Measurements from ENCODE around the gene UST. TPM values are rescaled to one million over a fixed set of nuclear protein-coding genes. Genes with fewer than 3 reads are reported as not detected.

UST gene
- total RNA-seq, 1 experiment from 2014 or later: 6.1 TPM

- TF ChIP-seq SRF (IDR thresholded peaks at IDR 0.05; ENCODE audit: low read depth) (no peak), TCF7L2 (IDR thresholded peaks at IDR 0.05; ENCODE audit: borderline replicate concordance, extremely low read depth, insufficient read depth, insufficient read length) (no peak), POLR2A (IDR thresholded peaks at IDR 0.05; ENCODE audit: borderline replicate concordance, extremely low read depth, insufficient read depth, insufficient read length) (no peak), CBX3 (IDR thresholded peaks at IDR 0.05; ENCODE audit: low read depth) (no peak), YY1 (IDR thresholded peaks at IDR 0.05; ENCODE audit: extremely low read depth, insufficient replicate concordance, low read depth, low read length) (no peak)
These were observed 234.7 kb downstream of the UST start (continued) for GRCh38 chr6:148981515-148981914.

DNA sequence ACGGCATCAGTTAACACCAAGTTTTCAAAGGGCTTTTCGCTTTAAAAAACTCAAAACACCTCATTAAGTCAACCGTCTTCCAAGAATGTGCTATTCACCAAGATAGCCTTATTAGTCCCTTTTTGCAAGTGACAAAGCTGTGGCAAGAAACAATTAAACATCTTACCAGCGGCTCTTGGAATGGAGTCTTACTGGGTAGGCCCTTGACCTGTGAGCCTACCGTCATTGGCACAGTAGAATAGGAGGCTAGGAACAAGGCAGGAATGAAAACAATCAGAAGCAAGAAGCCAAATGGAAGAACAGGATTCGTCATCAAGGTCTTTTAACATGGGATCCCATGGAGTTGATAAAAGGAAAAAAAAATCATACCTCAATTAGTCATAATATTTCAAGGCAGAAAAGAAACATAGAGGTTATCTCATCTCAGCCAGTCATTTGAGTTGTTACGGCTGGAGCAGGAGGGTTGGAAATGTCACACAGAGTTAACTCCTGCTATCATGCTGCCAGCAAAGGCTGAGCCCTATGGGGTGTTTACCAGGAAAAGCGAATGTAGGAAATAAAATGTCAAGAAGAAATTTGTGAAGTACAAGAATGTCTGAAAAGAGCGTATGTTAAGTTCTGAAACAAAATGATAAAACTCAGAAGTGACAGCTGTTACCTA lies 236.4 kb downstream of the UST start:
- no peak overlapping the region for H2AFZ ChIP-seq (ENCODE audit: low read depth, low read length, poor library complexity, severe bottlenecking)
- H3K9me3 ChIP-seq (ENCODE audit: control insufficient read depth in 1 of 2, insufficient read depth in 1 of 2, low read depth in 1 of 2, low read length in 2 of 2): no peaks in the 10 kb centered on the region
- no peak overlapping the region for H3K4me3 ChIP-seq (replicated peaks in 1 of 2; ENCODE audit: low read depth in 1 of 2, low read length in 2 of 2)
- no peak overlapping the region for H3K4me2 ChIP-seq (ENCODE audit: low read length)
- RAD21 ChIA-PET (ENCODE audit: low non-redundant PET in 1 of 2, low total read pairs in 2 of 2, uncharacterized antibody in 2 of 2, unreplicated experiment in 2 of 2): no interaction called here
- H3K4me1 ChIP-seq (ENCODE audit: control insufficient read depth in 1 of 2, insufficient read depth in 2 of 2, low read length in 2 of 2): no peaks in the 10 kb centered on the region
- no peaks in the 10 kb centered on the region for H3K79me2 ChIP-seq (ENCODE audit: insufficient read depth, low read length)
- no peaks in the 10 kb centered on the region for H3K9me2 ChIP-seq (ENCODE audit: insufficient read depth)
- intact Hi-C loops (cut with micrococcal nuclease): no loop called here
- POLR2A ChIA-PET: no interaction called here
- no TSS peak for BruUV-seq (replicated peaks)
- CTCF ChIA-PET: no interaction called here
- no peak for TF ChIP-seq EZH2 (IDR thresholded peaks at IDR 0.05)
- TF ChIP-seq SP1 (IDR thresholded peaks at IDR 0.05; ENCODE audit: low read depth): no peak
- TF ChIP-seq, protein P1, sequence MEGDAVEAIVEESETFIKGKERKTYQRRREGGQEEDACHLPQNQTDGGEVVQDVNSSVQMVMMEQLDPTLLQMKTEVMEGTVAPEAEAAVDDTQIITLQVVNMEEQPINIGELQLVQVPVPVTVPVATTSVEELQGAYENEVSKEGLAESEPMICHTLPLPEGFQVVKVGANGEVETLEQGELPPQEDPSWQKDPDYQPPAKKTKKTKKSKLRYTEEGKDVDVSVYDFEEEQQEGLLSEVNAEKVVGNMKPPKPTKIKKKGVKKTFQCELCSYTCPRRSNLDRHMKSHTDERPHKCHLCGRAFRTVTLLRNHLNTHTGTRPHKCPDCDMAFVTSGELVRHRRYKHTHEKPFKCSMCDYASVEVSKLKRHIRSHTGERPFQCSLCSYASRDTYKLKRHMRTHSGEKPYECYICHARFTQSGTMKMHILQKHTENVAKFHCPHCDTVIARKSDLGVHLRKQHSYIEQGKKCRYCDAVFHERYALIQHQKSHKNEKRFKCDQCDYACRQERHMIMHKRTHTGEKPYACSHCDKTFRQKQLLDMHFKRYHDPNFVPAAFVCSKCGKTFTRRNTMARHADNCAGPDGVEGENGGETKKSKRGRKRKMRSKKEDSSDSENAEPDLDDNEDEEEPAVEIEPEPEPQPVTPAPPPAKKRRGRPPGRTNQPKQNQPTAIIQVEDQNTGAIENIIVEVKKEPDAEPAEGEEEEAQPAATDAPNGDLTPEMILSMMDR (IDR thresholded peaks at IDR 0.05 in 2 of 3, conservative IDR thresholded peaks at IDR 0.05 in 1 of 3; ENCODE audit: borderline replicate concordance in 1 of 3, insufficient read depth in 1 of 3, low read depth in 2 of 3, low read length in 2 of 3): no peak
- TF ChIP-seq ZBTB33 (IDR thresholded peaks at IDR 0.05; ENCODE audit: extremely low read depth, insufficient replicate concordance, low read length): no peak
- H4K20me1 ChIP-seq (ENCODE audit: insufficient read depth): no peaks in the 10 kb centered on the region
- ATAC-seq: no peak
- no peak overlapping the region for H3K27ac ChIP-seq (ENCODE audit: low read depth, low read length)
- H3K36me3 ChIP-seq (ENCODE audit: control insufficient read depth in 1 of 2, insufficient read depth in 2 of 2, low read length in 2 of 2): no peaks in the 10 kb centered on the region
- no peaks in the 10 kb centered on the region for H3K27me3 ChIP-seq (ENCODE audit: insufficient read depth, low read length)
- H3K9ac ChIP-seq (ENCODE audit: low read length): no peak overlapping the region
- no peak for DNase-seq (ENCODE audit: low read depth, low spot score)
